HCT116 (cell line): ENCODE data around the gene CHDH. TPM values are rescaled to one million over a fixed set of nuclear protein-coding genes. Genes with fewer than 3 reads are reported as not detected.

Source experiments
- ATAC-seq: fragments of 200-7000 bp; cut with Tn5 transposase; 2 replicates; pipeline ENCODE4 v1.9.1; 2020; ENCODE audit warnings: mild to moderate bottlenecking, moderate library complexity
- BruUV-seq: library from RNA; stranded (reverse); fragments of 400-500 nt; replicated peaks from 2 replicates; lab custom pipeline; 2021; lab: Mats Ljungman, UMichigan
- CTCF ChIA-PET: fragments of 300-600 bp; sonication (Branson Sonifier 250); formaldehyde crosslinking; loops from one replicate; lab custom pipeline; 2021; ENCODE audit warnings: antibody characterized with exemption; lab: Charles Lee
- POLR2A ChIA-PET: fragments of 300-600, 350-600 bp; sonication (Branson Sonifier 250); formaldehyde crosslinking; loops from one replicate; lab custom pipeline; 2021; ENCODE audit warnings: antibody characterized with exemption; lab: Charles Lee
- RAD21 ChIA-PET, 2 experiments: fragments of 300-600 bp; sonication (Branson Sonifier 250); formaldehyde crosslinking; loops; one replicate each; lab custom pipeline; 2023; ENCODE audit warnings: low total read pairs in 2 of 2; ENCODE audit not compliant: uncharacterized antibody in 2 of 2, unreplicated experiment in 2 of 2, low non-redundant PET in 1 of 2; lab: Charles Lee
- DNase-seq: peaks from one replicate; pipeline ENCODE4 v3.0.0-alpha.2; 2010; ENCODE audit warnings: low read depth, low spot score
- H2AFZ ChIP-seq: fragments of 200-600 bp; shearing (Covaris generic), sonication (generic); 2 replicates; pipeline ENCODE4 v1.6.1; 2017; ENCODE audit warnings: low read depth, mixed run types, mixed read lengths, antibody characterized with exemption, low read length; ENCODE audit not compliant: poor library complexity, severe bottlenecking
- H3K27ac ChIP-seq: 2 replicates; pipeline ENCODE4 v1.5.1; 2012; ENCODE audit warnings: low read depth, low read length
- H3K27me3 ChIP-seq: fragments of 200-600 bp; sonication (generic); 2 replicates; pipeline ENCODE4 v1.6.1; 2016; ENCODE audit warnings: mixed run types, low read length, mixed read lengths; ENCODE audit not compliant: insufficient read depth
- H3K36me3 ChIP-seq, 2 experiments: fragments of 200-500 bp in 1 of 2; fragments of 200-600 bp in 1 of 2; sonication (Bioruptor generic) in 1 of 2; sonication (generic) in 1 of 2; 2 replicates each; pipeline versions ENCODE4 v1.5.1 to v1.6.1; 2014 to 2016; ENCODE audit warnings: low read length in 2 of 2, inconsistent platforms in 1 of 2, mixed read lengths in 1 of 2, mixed run types in 1 of 2; ENCODE audit not compliant: insufficient read depth in 2 of 2, control insufficient read depth in 1 of 2
- H3K4me1 ChIP-seq, 2 experiments: fragments of 200-600 bp in 1 of 2; sonication (generic) in 1 of 2; 2 replicates each; pipeline versions ENCODE4 v1.5.1 to v1.6.1; 2012 to 2017; ENCODE audit warnings: low read length in 2 of 2, inconsistent platforms in 1 of 2, mild to moderate bottlenecking in 1 of 2, mixed read lengths in 1 of 2, mixed run types in 1 of 2, moderate library complexity in 1 of 2; ENCODE audit not compliant: insufficient read depth in 2 of 2, control insufficient read depth in 1 of 2
- H3K4me2 ChIP-seq: fragments of 200-600 bp; sonication (generic); 2 replicates; pipeline ENCODE4 v1.6.1; 2017; ENCODE audit warnings: mixed run types, low read length, mixed read lengths
- H3K4me3 ChIP-seq, 2 experiments: fragments of 200-600 bp in 1 of 2; sonication (generic) in 1 of 2; replicated peaks in 1 of 2; 2 replicates each; pipeline ENCODE4 v1.5.1; 2011 to 2016; ENCODE audit warnings: low read length in 2 of 2, control low read depth in 1 of 2, low read depth in 1 of 2, mild to moderate bottlenecking in 1 of 2, mixed read lengths in 1 of 2, mixed run types in 1 of 2
- H3K79me2 ChIP-seq: fragments of 200-600 bp; sonication (generic); 2 replicates; pipeline ENCODE4 v1.6.1; 2017; ENCODE audit warnings: mild to moderate bottlenecking, mixed run types, low read length, moderate library complexity, mixed read lengths; ENCODE audit not compliant: insufficient read depth
- H3K9ac ChIP-seq: fragments of 200-600 bp; sonication (generic); 2 replicates; pipeline ENCODE4 v1.6.1; 2016; ENCODE audit warnings: low read length, mixed read lengths
- H3K9me2 ChIP-seq: fragments of 200-600 bp; sonication (generic), shearing (Covaris generic); 2 replicates; pipeline ENCODE4 v1.6.1; 2017; ENCODE audit warnings: mixed run types, mild to moderate bottlenecking, moderate library complexity; ENCODE audit not compliant: insufficient read depth
- H3K9me3 ChIP-seq, 2 experiments: fragments of 200-500 bp in 1 of 2; fragments of 200-600 bp in 1 of 2; sonication (Bioruptor generic) in 1 of 2; sonication (generic) in 1 of 2; 2 replicates each; pipeline ENCODE4 v1.6.1; 2014 to 2017; ENCODE audit warnings: low read length in 2 of 2, mixed read lengths in 2 of 2, inconsistent platforms in 1 of 2, low read depth in 1 of 2, mild to moderate bottlenecking in 1 of 2, mixed run types in 1 of 2, moderate library complexity in 1 of 2; ENCODE audit not compliant: control insufficient read depth in 1 of 2, insufficient read depth in 1 of 2
- H4K20me1 ChIP-seq: fragments of 200-600 bp; sonication (generic), shearing (Covaris generic); 2 replicates; pipeline ENCODE4 v1.6.1; 2017; ENCODE audit warnings: mixed run types, mild to moderate bottlenecking, moderate library complexity; ENCODE audit not compliant: insufficient read depth
- CBX3 ChIP-seq: IDR thresholded peaks from 2 replicates; pipeline ENCODE4 v1.6.1; 2012; ENCODE audit warnings: low read depth
- CEBPB ChIP-seq: IDR thresholded peaks from 2 replicates; pipeline ENCODE4 v1.6.1; 2012; ENCODE audit warnings: low read depth
- EGR1 ChIP-seq: IDR thresholded peaks from 2 replicates; pipeline ENCODE4 v1.6.1; 2012; ENCODE audit warnings: low read depth
- ELF1 ChIP-seq: IDR thresholded peaks from 2 replicates; pipeline ENCODE4 v1.6.1; 2012; ENCODE audit warnings: low read depth, borderline replicate concordance
- EZH2 ChIP-seq: fragments of 200-600 bp; sonication (generic); IDR thresholded peaks from 2 replicates; pipeline ENCODE4 v1.6.1; 2017; ENCODE audit warnings: antibody characterized with exemption, mixed run types
- EZH2phosphoT487 ChIP-seq: fragments of 200-600 bp; IDR thresholded peaks from 2 replicates; pipeline ENCODE4 v1.6.1; 2018; ENCODE audit warnings: antibody characterized with exemption, borderline replicate concordance
- JUND ChIP-seq: IDR thresholded peaks from 2 replicates; pipeline ENCODE4 v1.6.1; 2012
- POLR2A ChIP-seq: IDR thresholded peaks from 2 replicates; pipeline ENCODE4 v1.7.0; 2011; ENCODE audit warnings: borderline replicate concordance; ENCODE audit not compliant: insufficient read depth, insufficient read length; ENCODE audit errors: extremely low read depth
- POLR2AphosphoS5 ChIP-seq: IDR thresholded peaks from 2 replicates; pipeline ENCODE4 v1.6.1; 2011; ENCODE audit warnings: mild to moderate bottlenecking, low read depth, low read length, moderate library complexity
- SIN3A ChIP-seq: IDR thresholded peaks from 2 replicates; pipeline ENCODE4 v1.6.1; 2012; ENCODE audit warnings: low read depth
- SRF ChIP-seq: IDR thresholded peaks from 2 replicates; pipeline ENCODE4 v1.6.1; 2012; ENCODE audit warnings: low read depth
- TCF7L2 ChIP-seq: IDR thresholded peaks from 2 replicates; pipeline ENCODE4 v1.7.0; 2011; ENCODE audit warnings: borderline replicate concordance, inconsistent platforms; ENCODE audit not compliant: insufficient read depth, insufficient read length; ENCODE audit errors: extremely low read depth
- YY1 ChIP-seq: IDR thresholded peaks from 2 replicates; pipeline ENCODE4 v1.6.1; 2011; ENCODE audit warnings: low read length, low read depth, moderate library complexity, mild to moderate bottlenecking; ENCODE audit not compliant: insufficient replicate concordance; ENCODE audit errors: extremely low read depth
- ZFX ChIP-seq: fragments of 450-650 bp; IDR thresholded peaks from 2 replicates; pipeline ENCODE4 v1.6.1; 2017
- intact Hi-C: fragments of 100-400 bp; cut with micrococcal nuclease; formaldehyde crosslinking; loops from 2 replicates; pipeline ENCODE4 v1.10.0; 2022
- total RNA-seq: library from RNA; stranded (reverse); gene quantifications from one replicate; pipeline ENCODE4 v1.2.1, GENCODE V29; 2021; ENCODE audit not compliant: unreplicated experiment
- TF ChIP-seq, protein P1 (sequence below): IDR thresholded peaks from 2 replicates; pipeline ENCODE4 v1.6.1; 2011; ENCODE audit warnings: mild to moderate bottlenecking, low read length, moderate library complexity; ENCODE audit not compliant: insufficient replicate concordance; ENCODE audit errors: extremely low read depth
- TF ChIP-seq, protein P2 (sequence below): IDR thresholded peaks from 2 replicates; pipeline ENCODE4 v1.6.1; 2012
- TF ChIP-seq, protein P3 (sequence below): IDR thresholded peaks from 2 replicates; pipeline ENCODE4 v1.6.1; 2012

Gene CHDH
- total RNA-seq, 1 experiment from 2014 or later = 10.8 TPM

DNA sequence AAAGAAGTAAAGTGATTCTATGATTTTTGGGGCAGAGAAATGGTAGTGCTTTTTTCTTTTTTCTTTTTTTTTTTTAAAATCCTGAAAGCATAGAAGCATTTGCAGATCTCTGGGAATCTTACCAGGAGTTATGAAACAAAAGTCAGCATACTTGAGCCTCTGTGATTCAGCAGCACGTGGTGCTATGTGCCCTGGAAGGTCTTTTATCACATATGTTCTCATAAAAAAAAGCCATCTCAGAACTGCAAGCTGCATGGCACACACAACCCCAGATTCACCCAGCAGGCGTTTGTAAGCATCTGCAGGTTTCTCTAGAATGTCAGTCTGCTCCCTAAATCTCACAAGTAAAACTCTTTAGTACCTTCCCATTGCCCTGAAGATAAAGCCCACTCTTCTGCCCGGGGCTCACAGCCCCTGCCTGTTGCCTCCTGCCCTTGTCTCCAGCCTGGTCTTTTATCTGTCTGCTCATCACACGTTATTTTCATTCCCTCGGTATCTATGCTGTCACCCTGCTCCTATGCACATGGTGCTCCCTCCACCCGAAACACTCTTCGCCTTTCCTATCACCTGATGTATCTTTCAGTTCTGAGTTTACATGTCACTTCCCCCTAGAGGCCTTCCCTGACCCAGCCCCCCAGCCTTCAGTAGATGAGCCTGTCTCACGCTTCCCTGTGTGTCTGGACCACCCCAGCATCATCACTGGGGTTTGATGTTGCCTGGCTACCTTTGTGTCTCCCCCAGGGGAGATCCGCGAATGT is 72.4 kb downstream of the CHDH start (continued):
- TF ChIP-seq, protein P1, sequence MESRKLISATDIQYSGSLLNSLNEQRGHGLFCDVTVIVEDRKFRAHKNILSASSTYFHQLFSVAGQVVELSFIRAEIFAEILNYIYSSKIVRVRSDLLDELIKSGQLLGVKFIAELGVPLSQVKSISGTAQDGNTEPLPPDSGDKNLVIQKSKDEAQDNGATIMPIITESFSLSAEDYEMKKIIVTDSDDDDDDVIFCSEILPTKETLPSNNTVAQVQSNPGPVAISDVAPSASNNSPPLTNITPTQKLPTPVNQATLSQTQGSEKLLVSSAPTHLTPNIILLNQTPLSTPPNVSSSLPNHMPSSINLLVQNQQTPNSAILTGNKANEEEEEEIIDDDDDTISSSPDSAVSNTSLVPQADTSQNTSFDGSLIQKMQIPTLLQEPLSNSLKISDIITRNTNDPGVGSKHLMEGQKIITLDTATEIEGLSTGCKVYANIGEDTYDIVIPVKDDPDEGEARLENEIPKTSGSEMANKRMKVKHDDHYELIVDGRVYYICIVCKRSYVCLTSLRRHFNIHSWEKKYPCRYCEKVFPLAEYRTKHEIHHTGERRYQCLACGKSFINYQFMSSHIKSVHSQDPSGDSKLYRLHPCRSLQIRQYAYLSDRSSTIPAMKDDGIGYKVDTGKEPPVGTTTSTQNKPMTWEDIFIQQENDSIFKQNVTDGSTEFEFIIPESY = no peak
- TF ChIP-seq YY1 (no peak), EGR1 (no peak), JUND (no peak), CBX3 (no peak), ELF1 (no peak), EZH2phosphoT487 (no peak), ZFX (no peak), CEBPB (no peak), EZH2 (no peak)
- TF ChIP-seq, protein P2, sequence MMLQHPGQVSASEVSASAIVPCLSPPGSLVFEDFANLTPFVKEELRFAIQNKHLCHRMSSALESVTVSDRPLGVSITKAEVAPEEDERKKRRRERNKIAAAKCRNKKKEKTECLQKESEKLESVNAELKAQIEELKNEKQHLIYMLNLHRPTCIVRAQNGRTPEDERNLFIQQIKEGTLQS = no peak
- TF ChIP-seq, protein P3, sequence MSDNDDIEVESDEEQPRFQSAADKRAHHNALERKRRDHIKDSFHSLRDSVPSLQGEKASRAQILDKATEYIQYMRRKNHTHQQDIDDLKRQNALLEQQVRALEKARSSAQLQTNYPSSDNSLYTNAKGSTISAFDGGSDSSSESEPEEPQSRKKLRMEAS = no peak

DNA sequence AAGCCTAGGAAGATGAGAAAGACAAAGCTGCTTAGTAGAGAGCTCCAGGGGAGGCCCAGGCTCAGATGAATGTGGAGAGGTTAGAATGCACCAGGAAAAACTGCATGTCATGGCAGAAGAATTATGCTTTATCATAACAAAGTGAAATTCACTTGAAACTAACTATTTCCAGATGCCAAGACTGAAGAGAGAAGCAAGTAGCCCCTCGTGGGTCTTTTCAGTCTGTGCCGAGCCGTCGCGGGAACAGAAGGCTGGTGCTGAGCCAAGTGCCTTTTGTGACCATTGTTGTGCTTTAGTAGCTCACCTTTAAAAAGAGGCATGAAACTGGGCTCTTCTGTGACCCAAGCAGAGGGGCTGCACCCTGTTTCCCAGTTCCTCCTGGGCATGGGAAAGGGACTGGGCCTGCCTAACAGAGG is 73.2 kb downstream of the CHDH start:
- no peak for DNase-seq
- intact Hi-C loops = no loop called here
- TF ChIP-seq SIN3A (no peak), POLR2AphosphoS5 (no peak), TCF7L2 (no peak), SRF (no peak), EZH2 (no peak), POLR2A (no peak)
- TF ChIP-seq, protein P3 = no peak
- TF ChIP-seq, all 23 proteins: peak for 0
- ChIA-PET RAD21 (no interaction called here), CTCF (no interaction called here), POLR2A (no interaction called here)
- H3K4me3 ChIP-seq = no peak overlapping the region
- H3K9me2 ChIP-seq = no peaks in the 10 kb centered on the region
- H3K9me3 ChIP-seq = no peaks in the 10 kb centered on the region
- H3K4me2 ChIP-seq = no peak overlapping the region
- H2AFZ ChIP-seq = no peak overlapping the region
- H3K4me1 ChIP-seq = no peaks in the 10 kb centered on the region
- H3K79me2 ChIP-seq = no peaks in the 10 kb centered on the region
- no peak for ATAC-seq
- no peak overlapping the region for H3K9ac ChIP-seq
- H3K27me3 ChIP-seq = peaks cover 18% of the 10 kb centered on the region
- BruUV-seq = no TSS peak
- no peak overlapping the region for H3K27ac ChIP-seq
- H3K36me3 ChIP-seq = no peaks in the 10 kb centered on the region
- H4K20me1 ChIP-seq = no peaks in the 10 kb centered on the region
